Osteoblast (primary cell): ENCODE results near the gene CXXC5. TPM values are rescaled to one million over a fixed set of nuclear protein-coding genes. Genes with fewer than 3 reads are reported as not detected.

ENCODE experiments used
- DNase-seq: peaks from one replicate; pipeline ENCODE4 v3.0.0; 2011; ENCODE audit warnings: low spot score, mixed read lengths; ENCODE audit not compliant: insufficient read length; ENCODE audit errors: missing footprints
- H2AFZ ChIP-seq: 2 replicates; pipeline ENCODE4 v1.6.0; 2011; ENCODE audit warnings: mild to moderate bottlenecking, low read length
- H3K27ac ChIP-seq: 2 replicates; pipeline ENCODE4 v1.5.1; 2011; ENCODE audit warnings: mild to moderate bottlenecking, low read depth, low read length, moderate library complexity
- H3K27me3 ChIP-seq: 2 replicates; pipeline ENCODE4 v1.6.0; 2012; ENCODE audit warnings: mild to moderate bottlenecking, control low read depth, inconsistent platforms, low read length, moderate library complexity; ENCODE audit not compliant: insufficient read depth
- H3K36me3 ChIP-seq: 2 replicates; pipeline ENCODE4 v1.5.1; 2011; ENCODE audit warnings: mild to moderate bottlenecking, low read length, control low read depth, moderate library complexity; ENCODE audit not compliant: insufficient read depth
- H3K4me1 ChIP-seq: 2 replicates; pipeline ENCODE4 v1.5.1; 2011; ENCODE audit warnings: mild to moderate bottlenecking, low read length, control low read depth, moderate library complexity; ENCODE audit not compliant: insufficient read depth
- H3K4me2 ChIP-seq: 2 replicates; pipeline ENCODE4 v1.6.0; 2011; ENCODE audit warnings: mild to moderate bottlenecking, low read length; ENCODE audit not compliant: insufficient read depth
- H3K4me3 ChIP-seq: fragments of 200-600 bp; sonication (generic); 3 replicates; pipeline ENCODE4 v1.5.1; 2012; ENCODE audit warnings: mild to moderate bottlenecking, low read length, inconsistent platforms; ENCODE audit not compliant: insufficient read depth
- H3K79me2 ChIP-seq: 2 replicates; pipeline ENCODE4 v1.6.0; 2012; ENCODE audit warnings: mild to moderate bottlenecking, low read length, control low read depth, inconsistent platforms; ENCODE audit not compliant: insufficient read depth
- H3K9me3 ChIP-seq: 2 replicates; pipeline ENCODE4 v1.5.1; 2011; ENCODE audit warnings: low read depth, low read length, control low read depth
- H4K20me1 ChIP-seq: 2 replicates; pipeline ENCODE4 v1.6.0; 2012; ENCODE audit warnings: mild to moderate bottlenecking, low read length, control low read depth; ENCODE audit not compliant: insufficient read depth
- total RNA-seq: library from RNA; depleted of rRNA; stranded (reverse); fragments of >200 nt; gene quantifications from 2 replicates; pipeline ENCODE4 v1.2.3, GENCODE V29; 2012
- TF ChIP-seq, protein P1 (sequence below): IDR thresholded peaks from 2 replicates; pipeline ENCODE4 v1.5.1; 2011; ENCODE audit warnings: mild to moderate bottlenecking, low read depth, low read length, moderate library complexity; ENCODE audit errors: extremely low read depth

The CXXC5 gene
- total RNA-seq, 1 donor = 186 TPM

DNA sequence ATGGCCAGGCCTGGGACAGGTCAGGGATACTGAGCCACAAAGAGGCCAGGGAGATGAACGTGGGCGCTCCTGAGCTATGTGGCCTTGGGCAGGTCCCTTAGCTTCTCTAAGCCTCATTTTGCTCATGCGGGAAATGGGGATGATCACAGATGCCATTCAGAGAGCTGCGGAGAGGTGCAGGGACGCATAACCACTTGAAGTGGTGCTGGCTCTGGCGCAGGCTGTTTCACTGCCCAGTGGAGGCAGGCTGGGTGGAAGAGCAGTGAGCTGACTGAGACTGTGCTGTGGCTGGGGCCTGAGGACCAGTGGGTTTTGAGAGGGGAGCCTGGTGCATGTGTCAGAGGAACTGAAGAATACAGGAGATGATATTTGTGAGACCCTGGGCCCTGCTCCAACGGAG lies 18.4 kb downstream of the CXXC5 start:
- Histone ChIP-seq H3K36me3 (peaks cover 19% of the 10 kb centered on the region), H4K20me1 (peaks cover 67% of the 10 kb centered on the region), H2AFZ (no peak overlapping the region), H3K4me3 (no peak overlapping the region), H3K4me1 (peaks cover 96% of the 10 kb centered on the region), H3K4me2 (peak overlapping the region; percentile 74), H3K79me2 (peaks cover 99% of the 10 kb centered on the region), H3K27ac (peak overlapping the region; percentile 87), H3K27me3 (no peaks in the 10 kb centered on the region), H3K9me3 (no peaks in the 10 kb centered on the region)
- DNase-seq = no peak
- TF ChIP-seq, protein P1, sequence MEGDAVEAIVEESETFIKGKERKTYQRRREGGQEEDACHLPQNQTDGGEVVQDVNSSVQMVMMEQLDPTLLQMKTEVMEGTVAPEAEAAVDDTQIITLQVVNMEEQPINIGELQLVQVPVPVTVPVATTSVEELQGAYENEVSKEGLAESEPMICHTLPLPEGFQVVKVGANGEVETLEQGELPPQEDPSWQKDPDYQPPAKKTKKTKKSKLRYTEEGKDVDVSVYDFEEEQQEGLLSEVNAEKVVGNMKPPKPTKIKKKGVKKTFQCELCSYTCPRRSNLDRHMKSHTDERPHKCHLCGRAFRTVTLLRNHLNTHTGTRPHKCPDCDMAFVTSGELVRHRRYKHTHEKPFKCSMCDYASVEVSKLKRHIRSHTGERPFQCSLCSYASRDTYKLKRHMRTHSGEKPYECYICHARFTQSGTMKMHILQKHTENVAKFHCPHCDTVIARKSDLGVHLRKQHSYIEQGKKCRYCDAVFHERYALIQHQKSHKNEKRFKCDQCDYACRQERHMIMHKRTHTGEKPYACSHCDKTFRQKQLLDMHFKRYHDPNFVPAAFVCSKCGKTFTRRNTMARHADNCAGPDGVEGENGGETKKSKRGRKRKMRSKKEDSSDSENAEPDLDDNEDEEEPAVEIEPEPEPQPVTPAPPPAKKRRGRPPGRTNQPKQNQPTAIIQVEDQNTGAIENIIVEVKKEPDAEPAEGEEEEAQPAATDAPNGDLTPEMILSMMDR = no peak

DNA sequence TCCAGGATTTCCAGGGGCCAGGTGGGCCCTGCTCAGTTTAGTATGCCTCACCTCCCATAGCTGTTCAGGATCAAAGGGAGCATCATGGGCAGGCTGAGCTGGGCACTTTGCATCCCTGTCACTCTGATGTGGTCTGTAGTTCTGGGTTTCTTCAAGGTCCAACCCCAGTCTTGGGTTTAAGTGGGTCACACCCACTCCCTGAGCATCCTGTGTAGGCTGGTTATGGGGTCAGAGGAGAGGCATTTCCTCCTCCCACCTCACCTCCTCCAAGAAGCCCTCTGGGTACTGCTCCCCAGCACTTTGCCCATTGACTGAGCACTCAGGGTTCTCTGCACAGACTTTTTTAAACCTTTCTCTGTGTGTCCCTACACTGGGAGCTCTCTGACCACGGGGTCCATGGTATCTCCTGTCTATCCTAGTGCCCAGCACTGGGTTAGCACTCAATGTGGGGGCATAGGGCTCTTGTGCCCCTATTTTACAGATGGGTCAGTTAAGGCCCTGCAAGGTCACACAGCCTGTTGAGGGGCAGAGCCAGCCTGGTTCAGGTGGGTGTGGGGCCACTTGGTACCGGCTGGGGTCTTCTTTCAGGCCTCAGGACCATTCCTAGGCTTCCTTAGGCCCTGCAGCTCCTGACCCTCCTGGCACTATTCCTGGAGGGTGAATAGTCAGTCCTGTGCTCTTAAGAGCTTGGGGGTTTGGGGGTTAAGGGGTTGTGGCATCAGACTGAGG lies 19.0 kb downstream of the CXXC5 start:
- no peak for DNase-seq
- H3K4me1 ChIP-seq = peaks cover 94% of the 10 kb centered on the region
- H2AFZ ChIP-seq = no peak overlapping the region
- H3K4me3 ChIP-seq = no peak overlapping the region
- peaks cover 99% of the 10 kb centered on the region for H3K79me2 ChIP-seq
- peaks cover 21% of the 10 kb centered on the region for H3K36me3 ChIP-seq
- H3K4me2 ChIP-seq = peak overlapping the region; percentile 74
- peak overlapping the region; percentile 87 for H3K27ac ChIP-seq
- no peaks in the 10 kb centered on the region for H3K27me3 ChIP-seq
- H4K20me1 ChIP-seq = peaks cover 66% of the 10 kb centered on the region
- TF ChIP-seq, protein P1 = no peak
- no peaks in the 10 kb centered on the region for H3K9me3 ChIP-seq

DNA sequence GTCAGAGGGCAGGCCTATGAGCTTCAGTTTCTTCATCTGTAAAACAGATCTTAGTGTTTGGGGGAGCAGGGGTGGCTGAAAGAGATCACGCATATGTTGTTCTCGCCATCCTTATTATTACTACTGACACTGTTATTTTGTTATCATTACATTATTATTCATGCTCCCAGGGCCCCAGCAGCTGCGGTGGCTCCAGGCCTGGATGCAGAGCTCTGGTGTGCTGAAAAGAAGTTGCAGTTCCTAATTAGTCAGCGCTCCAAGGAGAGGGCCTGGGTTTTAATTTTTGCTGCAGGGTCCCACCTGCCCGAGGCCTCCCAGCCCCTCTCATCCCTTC lies 19.5 kb downstream of the CXXC5 start:
- Histone ChIP-seq H3K4me3 (peak overlapping the region; percentile 60), H2AFZ (no peak overlapping the region), H3K4me1 (peaks cover 92% of the 10 kb centered on the region), H3K27ac (peak overlapping the region; percentile 87), H3K27me3 (no peaks in the 10 kb centered on the region), H3K36me3 (peaks cover 19% of the 10 kb centered on the region), H4K20me1 (peaks cover 66% of the 10 kb centered on the region), H3K79me2 (peaks cover 99% of the 10 kb centered on the region), H3K9me3 (no peaks in the 10 kb centered on the region), H3K4me2 (peak overlapping the region; percentile 74)
- DNase-seq = peak; percentile 97
- TF ChIP-seq, protein P1 = no peak

GRCh38 chr5:139668064-139668880 lies 20.1 kb downstream of the CXXC5 start:
- Histone ChIP-seq H4K20me1 (peaks cover 68% of the 10 kb centered on the region), H3K27me3 (no peaks in the 10 kb centered on the region), H3K4me1 (peaks cover 93% of the 10 kb centered on the region), H3K4me3 (peak overlapping the region; percentile 60), H3K27ac (peak overlapping the region; percentile 87), H3K9me3 (no peaks in the 10 kb centered on the region), H3K4me2 (peak overlapping the region; percentile 74), H2AFZ (no peak overlapping the region), H3K36me3 (peaks cover 23% of the 10 kb centered on the region), H3K79me2 (peaks cover 99% of the 10 kb centered on the region)
- TF ChIP-seq, protein P1 = no peak
- DNase-seq = peak; percentile 94
